Stimulated activated CD4-positive, alpha-beta T cell treated with anti-CD3 and anti-CD28 coated beads, Interleukin-1b, Interleukin-23, amount 100 ng/mL, for 4 hours (primary cell): ENCODE data around the gene NACAD.

Experiments
- DNase-seq, 2 donors: peaks; one replicate each; pipeline ENCODE4 v3.0.0-alpha.2; 2020; ENCODE audit warnings: low read depth in 2 of 2

NACAD gene

GRCh38 chr7:45088146-45088701 lies 545 bp downstream of the NACAD start:
- DNase-seq: no peak

GRCh38 chr7:45087301-45088145 lies 1.2 kb downstream of the NACAD start:
- no peak for DNase-seq

GRCh38 chr7:45086331-45087065 lies 2.3 kb downstream of the NACAD start:
- no peak for DNase-seq

- no peak for DNase-seq
Observed at GRCh38 chr7:45085619-45086200, 3.1 kb downstream of the NACAD start.

- no peak for DNase-seq
Observed at GRCh38 chr7:45084901-45085618, 3.7 kb downstream of the NACAD start.

- no peak for DNase-seq
Observed at GRCh38 chr7:45084336-45084735, 4.4 kb downstream of the NACAD start.

- no peak for DNase-seq
Observed at GRCh38 chr7:45082831-45083331, 5.9 kb downstream of the NACAD start.

- DNase-seq: no peak
Observed at GRCh38 chr7:45082031-45082830, 6.5 kb downstream of the NACAD start.

GRCh38 chr7:45081670-45081974 lies 7.1 kb downstream of the NACAD start:
- no peak for DNase-seq

- DNase-seq: no peak
Observed at GRCh38 chr7:45080958-45081669, 7.7 kb downstream of the NACAD start.

- DNase-seq: no peak
Observed at GRCh38 chr7:45080265-45080957, 8.4 kb downstream of the NACAD start.

- DNase-seq: no peak
Observed at GRCh38 chr7:45078125-45078681, 10.6 kb downstream of the NACAD start.

- DNase-seq: no peak
Observed at GRCh38 chr7:45077579-45077978, 11.2 kb downstream of the NACAD start.

- no peak for DNase-seq
Observed at GRCh38 chr7:45076946-45077345, 11.8 kb downstream of the NACAD start.

- no peak for DNase-seq
Observed at GRCh38 chr7:45075871-45076796, 12.6 kb downstream of the NACAD start.

GRCh38 chr7:45075355-45075644 lies 13.5 kb downstream of the NACAD start:
- no peak for DNase-seq

- DNase-seq: no peak
Observed at GRCh38 chr7:45074528-45075354, 14.0 kb downstream of the NACAD start.
